BLaER1 treated with 17β-estradiol and CSF1 and Interleukin-3, amounts not matched to agents 10 nM and 100 nM (cell line): Measurements from ENCODE around the gene IL1RL1.
A peak's percentile ranks its signal among the peaks of the same experiment; 100 is the strongest.

Experiments used
- H3K27ac ChIP-seq, 11 experiments: shearing (Covaris generic); formaldehyde crosslinking; 2 replicates each; pipeline ENCODE4 v1.8.1; 2022
- H3K27me3 ChIP-seq, 11 experiments: shearing (Covaris generic); formaldehyde crosslinking; 2 replicates each; pipeline ENCODE4 v1.8.1; 2022
- H3K36me3 ChIP-seq, 11 experiments: shearing (Covaris generic); formaldehyde crosslinking; 2 replicates each; pipeline ENCODE4 v1.8.1; 2022
- H3K4me1 ChIP-seq, 10 experiments: shearing (Covaris generic); formaldehyde crosslinking; 2 replicates each; pipeline ENCODE4 v1.8.1; 2022
- H3K4me2 ChIP-seq, 11 experiments: shearing (Covaris generic); formaldehyde crosslinking; 2 replicates each; pipeline ENCODE4 v1.8.1; 2022
- H3K4me3 ChIP-seq, 10 experiments: shearing (Covaris generic); formaldehyde crosslinking; 2 replicates each; pipeline ENCODE4 v1.8.1; 2022
- H3K9ac ChIP-seq, 11 experiments: shearing (Covaris generic); formaldehyde crosslinking; 2 replicates each; pipeline ENCODE4 v1.8.1; 2022
- H3K9me3 ChIP-seq, 11 experiments: shearing (Covaris generic); formaldehyde crosslinking; replicated peaks in 1 of 11; 2 replicates each; pipeline ENCODE4 v1.8.1; 2022
- H4K20me1 ChIP-seq, 11 experiments: shearing (Covaris generic); formaldehyde crosslinking; 2 replicates each; pipeline ENCODE4 v1.8.1; 2022
- Cebpa-rat ChIP-seq, 11 experiments: shearing (Covaris generic); IDR thresholded peaks; 2 replicates each; pipeline ENCODE4 v1.8.1; 2022

The IL1RL1 gene

GRCh38 chr2:102297891-102298290 is 13.5 kb upstream of the IL1RL1 start:
- H3K36me3 ChIP-seq: no peaks in the 10 kb centered on the region
- no peak overlapping the region for H3K4me3 ChIP-seq
- no peak overlapping the region for H3K9ac ChIP-seq
- peaks cover 0 to 22% (median 0%) of the 10 kb centered on the region in 11 experiments; a peak in 4 of 22 replicates for H3K27me3 ChIP-seq
- no peaks in the 10 kb centered on the region for H4K20me1 ChIP-seq
- H3K27ac ChIP-seq: no peak overlapping the region
- H3K9me3 ChIP-seq: no peaks in the 10 kb centered on the region
- no peak for TF ChIP-seq Cebpa-rat (IDR thresholded peaks at IDR 0.05)
- peaks cover 8 to 30% (median 15%) of the 10 kb centered on the region in 10 experiments; a peak in 16 of 20 replicates for H3K4me1 ChIP-seq
- H3K4me2 ChIP-seq: no peak overlapping the region

DNA sequence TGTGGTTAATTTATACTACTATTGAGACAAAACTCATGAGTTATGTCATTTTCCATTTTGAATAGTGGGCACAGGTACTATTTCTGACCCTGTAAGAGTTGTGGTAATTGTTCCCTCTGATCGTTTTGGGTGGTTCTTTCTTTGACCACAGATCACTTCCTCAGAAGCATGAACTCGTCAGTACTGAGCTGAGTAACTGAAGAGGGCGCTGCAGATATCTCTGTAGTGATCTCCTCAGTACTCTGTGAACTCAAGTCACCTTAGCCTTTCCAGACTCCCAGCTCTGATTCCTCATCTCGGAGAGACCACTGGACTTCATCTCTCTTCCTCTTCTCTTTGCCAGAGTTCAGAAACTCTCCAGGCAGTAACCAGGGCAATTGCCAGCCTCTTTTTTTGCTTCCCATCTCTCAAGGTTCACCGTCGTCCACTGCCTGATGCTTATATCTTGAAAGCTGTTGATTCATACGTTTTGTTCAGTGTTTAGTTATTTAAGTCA is 9.4 kb upstream of the IL1RL1 start:
- no peaks in the 10 kb centered on the region for H3K36me3 ChIP-seq
- H3K4me3 ChIP-seq: no peak overlapping the region
- peaks cover 0 to 9% (median 0%) of the 10 kb centered on the region in 11 experiments; a peak in 2 of 22 replicates for H3K27me3 ChIP-seq
- no peaks in the 10 kb centered on the region for H3K9me3 ChIP-seq
- H3K4me2 ChIP-seq: peak overlapping the region in 7 of 11 experiments; percentile 7 to 40 (median 18); a peak in 6 of 22 replicates
- no peak overlapping the region for H3K9ac ChIP-seq
- peaks cover 0 to 13% (median 5%) of the 10 kb centered on the region in 10 experiments; a peak in 10 of 20 replicates for H3K4me1 ChIP-seq
- H4K20me1 ChIP-seq: no peaks in the 10 kb centered on the region
- TF ChIP-seq Cebpa-rat (IDR thresholded peaks at IDR 0.05): no peak
- H3K27ac ChIP-seq: no peak overlapping the region

- TF ChIP-seq Cebpa-rat (IDR thresholded peaks at IDR 0.05): no peak
- no peak overlapping the region for H3K9ac ChIP-seq
- H3K4me3 ChIP-seq: no peak overlapping the region
- peaks cover 0 to 14% (median 5%) of the 10 kb centered on the region in 10 experiments; a peak in 10 of 20 replicates for H3K4me1 ChIP-seq
- H3K9me3 ChIP-seq: no peaks in the 10 kb centered on the region
- H3K4me2 ChIP-seq: no peak overlapping the region
- H3K27ac ChIP-seq: no peak overlapping the region
- no peaks in the 10 kb centered on the region for H4K20me1 ChIP-seq
- H3K36me3 ChIP-seq: no peaks in the 10 kb centered on the region
- peaks cover 0 to 8% (median 0%) of the 10 kb centered on the region in 11 experiments; a peak in 1 of 22 replicates for H3K27me3 ChIP-seq
Measured at GRCh38 chr2:102302458-102302857, 8.9 kb upstream of the IL1RL1 start.

DNA sequence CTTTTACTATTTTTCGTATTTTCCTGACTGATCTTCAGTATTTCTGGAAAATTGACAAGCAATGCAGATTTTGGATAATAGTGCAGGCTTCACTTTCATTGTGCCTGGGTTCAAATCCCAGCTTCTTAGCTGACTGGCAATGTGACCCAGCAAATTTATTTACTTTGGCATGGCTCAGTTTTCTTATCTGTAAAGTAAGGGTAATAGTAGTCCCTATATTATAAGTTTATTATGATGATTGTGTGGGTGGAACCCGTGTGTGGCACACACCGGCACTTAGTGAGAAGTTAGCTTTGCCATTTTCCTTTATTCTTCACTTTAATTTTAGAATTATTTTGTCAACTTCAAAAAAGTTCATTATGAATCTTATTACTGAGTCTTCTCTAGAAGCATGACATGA is 7.8 kb upstream of the IL1RL1 start:
- no peaks in the 10 kb centered on the region for H3K36me3 ChIP-seq
- no peak overlapping the region for H3K4me2 ChIP-seq
- no peaks in the 10 kb centered on the region for H4K20me1 ChIP-seq
- H3K4me1 ChIP-seq: peaks cover 0 to 14% (median 5%) of the 10 kb centered on the region in 10 experiments; a peak in 10 of 20 replicates
- H3K9ac ChIP-seq: no peak overlapping the region
- no peak for TF ChIP-seq Cebpa-rat (IDR thresholded peaks at IDR 0.05)
- H3K27ac ChIP-seq: no peak overlapping the region
- peaks cover 0 to 8% (median 0%) of the 10 kb centered on the region in 11 experiments; a peak in 1 of 22 replicates for H3K27me3 ChIP-seq
- no peak overlapping the region for H3K4me3 ChIP-seq
- H3K9me3 ChIP-seq: no peaks in the 10 kb centered on the region

- Histone ChIP-seq H3K36me3 (no peaks in the 10 kb centered on the region), H3K9ac (no peak overlapping the region), H3K4me3 (no peak overlapping the region), H3K4me2 (no peak overlapping the region), H3K9me3 (no peaks in the 10 kb centered on the region), H3K27me3 (peaks cover 0 to 8% (median 0%) of the 10 kb centered on the region in 11 experiments; a peak in 1 of 22 replicates), H4K20me1 (no peaks in the 10 kb centered on the region), H3K4me1 (peaks cover 0 to 14% (median 5%) of the 10 kb centered on the region in 10 experiments; a peak in 10 of 20 replicates), H3K27ac (no peak overlapping the region)
- TF ChIP-seq Cebpa-rat (IDR thresholded peaks at IDR 0.05): no peak
Measured at GRCh38 chr2:102304268-102304667, 7.1 kb upstream of the IL1RL1 start.

- Histone ChIP-seq H3K9ac (no peak overlapping the region), H3K27me3 (peaks cover 0 to 8% (median 0%) of the 10 kb centered on the region in 11 experiments; a peak in 1 of 22 replicates), H3K4me2 (no peak overlapping the region), H3K9me3 (no peaks in the 10 kb centered on the region), H3K36me3 (no peaks in the 10 kb centered on the region), H3K4me1 (peaks cover 0 to 14% (median 5%) of the 10 kb centered on the region in 10 experiments; a peak in 10 of 20 replicates), H3K27ac (no peak overlapping the region), H4K20me1 (no peaks in the 10 kb centered on the region), H3K4me3 (no peak overlapping the region)
- TF ChIP-seq Cebpa-rat (IDR thresholded peaks at IDR 0.05): no peak
Measured at GRCh38 chr2:102304711-102305611, 6.4 kb upstream of the IL1RL1 start.

DNA sequence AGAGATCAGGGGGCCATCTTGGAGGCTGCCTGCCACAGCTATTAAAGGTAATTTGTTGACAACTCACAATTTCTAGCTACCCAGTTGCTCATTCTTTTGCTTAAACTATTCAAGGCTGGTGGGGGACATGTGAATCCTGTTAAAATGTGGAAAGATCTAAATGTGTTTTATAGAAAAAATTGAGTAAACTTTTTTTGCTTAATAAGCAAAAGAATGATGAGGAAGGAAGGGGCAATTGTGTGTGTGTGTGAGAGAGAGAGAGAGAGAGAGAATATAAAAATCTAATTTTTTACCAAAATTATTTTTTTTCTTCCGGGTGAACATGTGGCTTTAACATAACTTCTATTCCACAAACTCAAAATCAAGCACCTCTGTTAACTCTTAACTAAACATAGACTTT is 5.2 kb upstream of the IL1RL1 start:
- no peak overlapping the region for H3K4me3 ChIP-seq
- H3K27me3 ChIP-seq: peaks cover 0 to 8% (median 0%) of the 10 kb centered on the region in 11 experiments; a peak in 1 of 22 replicates
- H3K9ac ChIP-seq: no peak overlapping the region
- peak overlapping the region in 4 of 11 experiments; percentile 24 to 47 (median 33); a peak in 4 of 22 replicates for H3K4me2 ChIP-seq
- H3K4me1 ChIP-seq: peaks cover 0 to 14% (median 5%) of the 10 kb centered on the region in 10 experiments; a peak in 11 of 20 replicates
- H3K27ac ChIP-seq: no peak overlapping the region
- no peaks in the 10 kb centered on the region for H4K20me1 ChIP-seq
- no peaks in the 10 kb centered on the region for H3K9me3 ChIP-seq
- no peaks in the 10 kb centered on the region for H3K36me3 ChIP-seq
- no peak for TF ChIP-seq Cebpa-rat (IDR thresholded peaks at IDR 0.05)

DNA sequence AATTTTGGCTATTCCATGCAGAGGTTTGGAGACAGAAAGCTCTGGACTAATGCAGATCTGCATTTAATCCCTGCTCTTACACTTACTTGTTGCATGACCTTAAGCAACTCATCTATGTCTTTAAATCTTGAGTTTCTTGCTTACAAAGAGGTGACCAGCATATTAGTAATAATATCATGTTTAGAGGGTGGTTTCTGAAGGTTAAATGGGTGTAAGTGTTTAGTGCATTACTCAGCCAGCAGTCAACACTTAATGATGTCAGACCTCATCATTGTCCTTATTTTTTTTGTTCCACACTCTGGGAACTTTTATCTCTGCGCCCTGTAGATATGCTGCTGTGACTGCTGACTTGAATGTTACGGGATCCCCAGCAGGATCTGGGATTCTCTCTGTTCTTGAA is 1.7 kb downstream of the IL1RL1 start:
- peaks cover 0 to 5% (median 0%) of the 10 kb centered on the region in 10 experiments; a peak in 2 of 20 replicates for H3K4me1 ChIP-seq
- H3K4me3 ChIP-seq: no peak overlapping the region

GRCh38 chr2:102313471-102313870 is 2.1 kb downstream of the IL1RL1 start:
- Histone ChIP-seq H3K4me1 (peaks cover 0 to 5% (median 0%) of the 10 kb centered on the region in 10 experiments; a peak in 2 of 20 replicates), H3K27me3 (no peaks in the 10 kb centered on the region), H3K9me3 (no peaks in the 10 kb centered on the region), H3K9ac (no peak overlapping the region), H3K36me3 (no peaks in the 10 kb centered on the region), H3K27ac (no peak overlapping the region), H3K4me2 (no peak overlapping the region), H4K20me1 (no peaks in the 10 kb centered on the region), H3K4me3 (no peak overlapping the region)
- TF ChIP-seq Cebpa-rat (IDR thresholded peaks at IDR 0.05): no peak

More for the DNA sequence above, 1.7 kb downstream of the IL1RL1 start:
- Histone ChIP-seq H3K27me3 (no peaks in the 10 kb centered on the region), H3K4me2 (no peak overlapping the region), H3K9ac (no peak overlapping the region), H3K36me3 (no peaks in the 10 kb centered on the region), H4K20me1 (no peaks in the 10 kb centered on the region), H3K27ac (no peak overlapping the region), H3K9me3 (no peaks in the 10 kb centered on the region)
- no peak for TF ChIP-seq Cebpa-rat (IDR thresholded peaks at IDR 0.05)
